Right kidney (tissue), 1 donor: Measurements from ENCODE around the gene PSMB7.
"Not testable (repeated sequence)": the region's sequence is repeated elsewhere in the genome, so short reads cannot be mapped to it uniquely, and the experiment has no call there.

Source experiments
- DNase-seq: peaks from one replicate; pipeline ENCODE4 v3.0.0-alpha.2; 2016

The PSMB7 gene

DNA sequence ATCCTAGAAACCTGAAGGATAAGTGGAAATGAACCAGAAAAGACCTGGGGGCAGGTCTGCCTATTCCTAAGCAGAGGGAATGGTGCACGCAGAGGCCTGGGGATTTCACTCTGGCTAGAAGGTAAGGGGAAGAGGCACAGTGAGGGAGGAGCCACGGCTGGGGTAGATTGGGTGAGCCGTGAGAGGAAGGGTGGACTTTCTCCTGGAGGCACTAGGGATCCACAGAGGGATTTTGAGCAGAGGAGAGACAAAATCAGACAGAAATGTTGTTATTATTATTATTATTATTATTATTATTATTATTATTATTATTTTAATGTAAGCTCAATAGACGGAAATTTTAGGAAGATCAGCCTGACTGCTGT, 32.0 kb upstream of the PSMB7 start:
- no peak for DNase-seq

- DNase-seq: no peak
These were observed 28.9 kb upstream of the PSMB7 start for GRCh38 chr9:124444166-124444565.

- DNase-seq: no peak
These were observed 28.4 kb upstream of the PSMB7 start for GRCh38 chr9:124443625-124444024.

DNA sequence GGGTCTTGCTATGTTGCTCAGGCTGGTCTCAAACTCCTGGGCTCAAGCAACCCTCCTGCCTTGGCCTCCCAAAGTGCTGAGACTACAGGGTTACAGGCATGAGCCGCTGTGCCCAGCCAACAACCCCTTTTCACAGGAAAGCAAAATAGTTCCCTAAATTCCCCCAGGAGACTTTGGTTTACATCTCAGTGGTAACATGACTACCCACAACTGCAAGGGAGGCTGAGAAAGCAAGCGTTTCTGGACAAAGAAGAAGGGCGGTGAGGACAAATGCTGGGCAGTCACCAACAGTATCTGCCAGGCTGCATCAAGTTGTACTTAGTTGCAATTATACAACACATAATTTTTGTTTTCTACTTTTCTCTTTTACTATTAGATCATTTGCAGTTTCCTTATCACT, 27.6 kb upstream of the PSMB7 start:
- no peak for DNase-seq

GRCh38 chr9:124442379-124442778, 27.1 kb upstream of the PSMB7 start:
- no peak for DNase-seq

DNA sequence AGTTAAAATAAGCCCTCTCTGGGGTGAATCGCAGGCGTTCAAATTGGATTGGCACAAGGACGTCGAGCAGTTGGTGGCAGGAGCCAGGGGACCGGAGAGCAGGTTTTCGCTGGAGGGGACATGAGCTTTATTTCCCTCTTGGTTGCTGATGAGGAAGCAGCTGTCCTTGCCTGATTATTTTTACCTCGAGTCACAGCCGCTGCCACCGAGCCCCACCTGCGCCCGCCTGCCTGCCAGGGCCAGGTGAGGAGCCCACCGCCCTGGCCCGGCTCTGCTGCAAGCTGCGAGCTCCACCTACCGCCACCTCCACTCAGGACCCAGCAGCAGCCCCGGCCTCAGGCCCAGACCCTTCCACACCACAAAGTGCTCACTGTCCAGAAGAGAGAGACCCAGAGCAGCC, 26.0 kb upstream of the PSMB7 start:
- no peak for DNase-seq

GRCh38 chr9:124440786-124441185, 25.5 kb upstream of the PSMB7 start:
- no peak for DNase-seq

DNA sequence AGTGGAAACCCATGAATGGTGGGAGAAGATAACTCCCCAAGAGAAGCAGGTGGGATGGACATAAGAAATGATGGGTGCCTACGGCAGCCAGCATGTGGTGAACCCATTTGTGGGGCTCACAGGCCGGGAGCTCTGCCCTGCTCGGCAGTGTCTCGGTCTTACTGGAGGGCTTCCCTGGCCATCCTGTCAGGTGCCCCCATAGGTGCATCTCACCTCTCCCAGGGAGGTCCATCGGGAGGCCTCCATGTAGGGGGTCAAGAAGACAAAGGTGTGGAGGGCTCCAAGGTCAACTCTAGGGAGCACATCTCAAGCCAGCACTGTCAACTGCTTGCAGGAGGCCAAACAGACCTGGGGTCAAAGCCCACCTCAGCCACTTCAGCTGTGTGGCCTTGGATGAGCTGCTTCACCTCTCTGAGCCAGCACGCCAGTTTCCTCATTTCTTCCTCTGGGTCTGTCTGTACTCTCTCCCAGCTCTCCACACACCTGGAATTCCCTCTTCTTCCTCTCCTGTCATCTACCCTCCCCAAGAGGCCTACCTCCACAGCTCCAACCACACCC, 24.5 kb upstream of the PSMB7 start:
- no peak for DNase-seq

- no peak for DNase-seq
These were observed 23.8 kb upstream of the PSMB7 start for GRCh38 chr9:124439086-124439485.

DNA sequence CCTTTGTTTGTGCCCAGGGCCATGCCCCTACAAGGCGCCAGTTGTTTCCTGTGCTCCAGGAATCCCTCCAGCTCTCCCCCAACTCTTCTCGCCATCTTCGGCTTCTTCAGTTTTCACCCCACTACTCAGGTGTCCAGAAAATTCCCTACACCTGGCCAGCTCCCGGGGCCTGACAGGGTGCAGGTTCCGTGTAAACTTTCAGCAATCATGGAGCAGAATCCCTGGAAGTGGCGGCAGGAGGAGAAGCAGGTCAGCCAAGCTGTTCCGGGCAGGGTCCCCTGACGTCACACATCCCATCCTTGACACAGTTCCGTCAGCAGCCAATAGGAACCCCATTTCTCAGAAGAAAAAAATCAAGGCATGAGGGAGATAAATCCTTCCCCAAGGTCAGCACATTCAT, 22.8 kb upstream of the PSMB7 start:
- no peak for DNase-seq

GRCh38 chr9:124437086-124437485, 21.8 kb upstream of the PSMB7 start:
- no peak for DNase-seq

DNA sequence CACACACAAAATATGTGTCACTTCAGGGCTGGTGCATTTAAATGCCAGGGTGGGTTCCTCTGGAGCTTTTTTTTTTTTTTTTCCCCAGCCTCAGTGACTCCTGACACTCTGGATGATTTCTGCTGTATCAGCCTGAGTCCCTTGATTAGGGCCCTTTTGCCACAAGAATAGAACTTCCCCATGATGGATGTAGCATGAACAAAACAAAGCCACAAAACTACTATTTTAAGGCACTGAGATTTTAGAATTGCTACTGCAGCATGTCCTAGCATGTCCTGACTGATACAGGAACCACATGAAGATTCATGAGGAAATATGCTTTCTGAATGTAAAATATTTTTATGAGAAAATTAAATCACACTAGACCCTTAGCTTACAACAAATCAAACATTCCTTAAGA, 21.1 kb upstream of the PSMB7 start:
- no peak for DNase-seq

DNA sequence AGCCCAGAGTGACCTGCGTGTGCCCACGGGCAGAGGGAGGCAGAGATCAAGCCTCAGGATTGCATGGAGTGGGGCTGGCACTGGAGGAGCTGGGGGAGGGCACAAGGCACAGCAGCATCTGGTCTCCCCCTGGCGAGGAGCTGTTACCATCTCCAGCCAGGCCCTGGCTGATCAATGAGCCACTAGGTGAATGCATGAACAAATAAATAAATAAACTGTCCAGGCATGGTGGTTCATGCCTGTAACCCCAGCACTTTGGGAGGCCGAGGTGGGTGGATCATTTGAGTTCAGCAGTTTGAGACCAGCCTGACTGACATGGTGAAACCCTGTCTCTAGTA, 14.3 kb upstream of the PSMB7 start:
- no peak for DNase-seq

DNA sequence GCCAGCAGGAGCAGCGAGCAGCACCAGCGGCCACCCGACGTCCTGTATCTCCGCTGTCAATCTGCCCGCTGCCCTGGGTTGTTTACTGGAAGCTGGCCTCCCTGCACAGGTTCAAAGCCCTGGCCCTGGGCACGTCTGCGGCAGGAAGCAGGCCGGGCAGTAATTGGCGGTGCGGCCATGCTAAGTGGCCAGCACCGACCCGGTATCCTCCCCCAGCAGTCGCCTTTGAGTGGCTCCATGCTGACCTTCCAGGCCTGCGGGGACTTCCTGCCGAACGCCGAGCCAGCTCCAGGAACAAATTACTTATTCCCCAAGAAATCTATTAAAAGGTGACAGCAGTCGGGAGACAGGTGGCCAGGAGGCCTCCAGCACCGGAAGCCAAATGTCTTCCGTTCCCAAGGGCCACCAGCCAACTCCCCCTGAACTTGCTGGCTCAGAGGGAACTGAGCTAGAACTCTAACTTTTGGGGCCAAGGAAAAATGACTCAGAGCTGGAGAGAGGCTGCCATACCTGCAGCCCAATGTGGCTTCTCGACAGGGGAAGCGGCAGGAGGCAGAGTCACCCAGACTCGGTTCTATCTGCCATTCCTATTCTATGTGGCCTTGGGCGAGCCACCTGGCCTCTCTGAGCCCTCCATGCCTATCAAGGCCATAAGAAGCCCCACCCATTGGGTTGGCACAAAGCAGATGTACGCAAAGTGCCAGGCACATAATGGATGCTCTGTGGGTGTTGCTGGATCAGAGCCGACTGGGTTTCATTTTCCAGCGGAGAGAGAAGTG, 13.7 kb upstream of the PSMB7 start:
- no peak for DNase-seq

DNA sequence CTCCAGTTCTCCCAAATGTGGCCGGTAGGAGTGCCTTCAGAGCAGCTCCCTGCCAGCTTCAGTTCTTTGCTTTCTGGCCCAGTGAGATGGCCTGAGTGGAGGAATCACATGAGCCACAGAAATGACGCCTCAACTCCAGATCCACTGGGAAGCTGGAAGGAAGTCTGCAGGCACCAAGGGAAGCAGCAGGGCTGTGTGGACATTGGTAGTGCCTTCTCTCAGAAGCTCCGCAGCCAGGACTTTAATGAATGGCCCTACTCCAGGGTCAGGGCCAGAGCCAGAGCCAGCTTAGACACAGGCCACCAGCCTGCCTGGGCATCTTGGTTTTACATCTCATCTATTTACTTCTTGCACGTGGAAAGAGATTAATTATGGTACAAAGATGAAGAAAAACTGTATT, 12.0 kb upstream of the PSMB7 start:
- no peak for DNase-seq

DNA sequence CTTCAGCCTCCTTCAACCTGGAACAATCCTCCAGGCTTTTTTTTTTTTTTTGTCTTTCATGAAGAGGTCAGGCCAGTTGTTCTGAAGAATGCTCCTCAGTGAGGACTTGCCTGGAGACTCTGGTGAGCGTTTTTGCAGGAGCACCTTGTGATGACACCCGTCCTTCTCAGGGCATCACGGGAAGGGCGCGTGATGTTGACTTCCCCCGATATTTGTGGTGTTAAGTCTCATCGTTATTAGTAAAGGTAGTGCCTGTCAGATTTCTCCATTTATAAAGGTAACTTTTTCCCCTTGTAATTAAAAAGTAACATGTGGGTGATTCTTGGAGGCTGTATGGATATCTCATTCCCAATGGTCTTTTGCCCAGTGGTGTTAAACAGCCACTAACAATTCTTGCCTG, 11.1 kb upstream of the PSMB7 start:
- DNase-seq: no peak

DNA sequence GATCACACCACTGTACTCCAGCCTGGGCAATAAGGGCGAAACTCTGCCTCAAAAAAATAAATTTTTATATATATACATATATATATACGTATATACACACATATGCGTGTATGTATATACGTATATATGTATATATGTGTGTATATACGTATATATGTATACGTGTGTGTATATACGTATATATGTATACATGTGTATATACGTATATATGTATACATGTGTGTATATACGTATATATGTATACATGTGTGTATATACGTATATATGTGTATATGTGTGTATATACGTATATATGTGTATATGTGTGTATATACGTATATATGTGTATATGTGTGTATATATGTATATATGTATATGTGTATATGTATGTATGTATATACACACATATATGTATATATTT, 10.5 kb upstream of the PSMB7 start:
- DNase-seq: not testable (repeated sequence)

DNA sequence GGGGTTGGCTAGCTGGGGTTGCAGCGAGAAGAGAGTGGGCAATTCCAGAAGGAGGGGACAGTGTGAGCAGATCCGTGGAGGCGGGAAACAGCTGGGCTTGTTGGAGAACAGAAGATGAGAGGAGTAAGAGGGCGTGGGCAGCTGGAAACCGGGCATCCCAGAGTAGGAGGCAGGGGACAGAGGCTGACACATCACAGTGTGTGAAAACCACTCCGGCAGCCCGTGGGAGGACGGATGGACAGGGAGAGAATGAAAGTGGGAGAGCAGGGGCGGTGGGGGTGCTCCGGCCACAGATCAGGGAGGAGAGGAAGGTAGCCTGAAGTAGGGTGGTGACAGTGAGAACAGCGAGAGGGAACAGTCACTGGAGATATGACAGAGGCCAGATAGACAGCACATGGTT, 8.3 kb upstream of the PSMB7 start:
- no peak for DNase-seq

DNA sequence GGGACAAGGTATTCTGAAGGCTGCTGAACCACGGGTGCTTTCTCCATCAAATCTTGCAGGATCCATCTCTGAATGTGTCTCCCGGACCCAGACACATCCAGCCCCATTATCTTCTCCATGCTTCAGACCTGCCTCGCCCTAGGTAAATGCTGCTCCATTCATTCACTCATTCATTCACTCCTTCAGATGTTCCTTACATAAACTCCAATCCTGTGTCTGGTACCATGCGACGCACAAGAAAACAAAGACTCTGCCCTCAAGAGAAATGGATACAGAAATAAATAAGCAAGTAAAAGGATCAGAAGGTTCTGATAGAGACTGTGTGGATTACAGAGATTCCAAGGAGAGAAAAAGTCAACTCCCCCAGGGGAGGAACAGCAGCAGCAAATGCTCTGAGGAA, 7.9 kb upstream of the PSMB7 start:
- no peak for DNase-seq

DNA sequence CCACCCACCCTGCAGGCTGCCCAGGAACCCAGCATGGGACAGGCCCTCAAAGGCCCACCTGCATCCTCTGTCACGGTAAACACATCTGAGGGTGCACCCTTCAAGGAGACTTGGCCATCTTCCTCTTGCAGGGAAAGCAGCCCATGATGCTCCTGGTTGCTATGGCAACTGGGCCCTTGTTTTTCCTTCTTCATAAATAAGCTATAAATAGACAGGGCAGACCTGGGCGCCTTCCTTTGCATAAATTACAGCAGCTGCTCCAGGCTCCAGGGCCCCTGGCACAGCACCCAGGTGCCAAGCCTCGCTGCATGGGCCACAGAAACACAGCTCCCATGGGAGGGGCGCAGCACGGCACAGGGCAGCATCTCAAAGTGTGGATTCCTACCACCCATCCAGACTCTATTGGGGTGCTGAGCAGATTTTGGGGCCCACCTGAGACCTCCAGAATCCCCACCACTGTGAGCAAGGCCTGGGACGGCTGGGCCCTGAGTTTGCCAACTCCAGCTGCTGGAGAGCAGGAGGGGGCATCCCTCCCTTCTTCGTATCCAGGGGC, 5.8 kb upstream of the PSMB7 start:
- DNase-seq: no peak

- no peak for DNase-seq
These were observed 4.7 kb upstream of the PSMB7 start for GRCh38 chr9:124419832-124420489.

GRCh38 chr9:124415852-124416484, 726 bp upstream of the PSMB7 start:
- DNase-seq: no peak

DNA sequence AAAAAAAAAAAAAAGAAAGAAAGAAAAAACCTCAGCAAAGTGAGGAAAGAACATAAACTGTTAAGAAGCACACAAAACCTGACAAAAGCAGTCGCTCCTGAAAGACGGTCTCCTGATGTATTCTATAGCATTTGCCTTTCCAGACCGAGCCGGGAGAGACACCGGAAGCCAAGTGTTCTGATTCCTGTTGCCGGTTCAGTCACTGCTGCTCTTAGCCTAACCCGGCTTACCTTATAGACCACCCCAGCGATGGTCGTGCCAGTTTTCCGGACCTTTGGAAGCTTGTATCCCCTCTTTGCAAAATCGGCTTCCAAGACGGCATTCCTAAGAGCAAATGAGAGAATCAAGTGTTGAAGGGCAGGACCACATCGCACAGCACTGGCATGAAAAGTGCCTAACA, 630 bp downstream of the PSMB7 start:
- DNase-seq: no peak

DNA sequence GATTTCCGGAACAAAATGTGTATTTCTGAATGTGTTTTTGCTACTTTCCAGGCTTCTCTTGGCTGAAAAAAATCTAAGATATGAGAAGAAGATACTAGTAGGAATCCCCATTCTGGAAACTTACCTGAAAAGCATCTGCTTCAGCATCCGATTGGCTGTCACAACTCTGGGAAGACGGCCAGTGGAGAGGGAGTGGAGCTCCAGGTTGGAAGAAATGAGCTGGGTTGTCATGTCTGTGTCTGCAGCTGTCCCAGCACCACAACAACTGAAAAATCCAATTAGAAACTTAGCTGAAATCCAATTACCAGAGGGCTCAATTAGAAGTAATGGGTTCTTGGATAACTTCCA, 3.0 kb downstream of the PSMB7 start:
- no peak for DNase-seq
